Gastroesophageal sphincter (tissue), 3 donors: ENCODE data around the gene MICU1.

Experiments used
- POLR2A ChIP-seq, 2 donors: fragments of 450-650 bp; IDR thresholded peaks; one replicate each; pipeline ENCODE4 v1.6.1; 2017; ENCODE audit warnings: antibody characterized with exemption in 2 of 2, mild to moderate bottlenecking in 2 of 2, moderate library complexity in 1 of 2
- POLR2AphosphoS5 ChIP-seq: sonication (generic); formaldehyde crosslinking; IDR thresholded peaks from one replicate; pipeline ENCODE4 v1.6.1; 2017; ENCODE audit warnings: antibody characterized with exemption
- TF ChIP-seq, protein P1 (sequence below), 4 experiments: fragments of 200-600 bp in 2 of 4; fragments of 450-650 bp in 2 of 4; sonication (generic) in 1 of 4; IDR thresholded peaks; one replicate each; pipeline ENCODE4 v1.5.1; 2017 to 2019; ENCODE audit warnings: antibody characterized with exemption in 4 of 4, mild to moderate bottlenecking in 2 of 4, moderate library complexity in 2 of 4

GRCh38 chr10:72642318-72642717, 16.4 kb upstream of the MICU1 start:
- no peak for TF ChIP-seq POLR2A (IDR thresholded peaks at IDR 0.05)
- TF ChIP-seq, protein P1, sequence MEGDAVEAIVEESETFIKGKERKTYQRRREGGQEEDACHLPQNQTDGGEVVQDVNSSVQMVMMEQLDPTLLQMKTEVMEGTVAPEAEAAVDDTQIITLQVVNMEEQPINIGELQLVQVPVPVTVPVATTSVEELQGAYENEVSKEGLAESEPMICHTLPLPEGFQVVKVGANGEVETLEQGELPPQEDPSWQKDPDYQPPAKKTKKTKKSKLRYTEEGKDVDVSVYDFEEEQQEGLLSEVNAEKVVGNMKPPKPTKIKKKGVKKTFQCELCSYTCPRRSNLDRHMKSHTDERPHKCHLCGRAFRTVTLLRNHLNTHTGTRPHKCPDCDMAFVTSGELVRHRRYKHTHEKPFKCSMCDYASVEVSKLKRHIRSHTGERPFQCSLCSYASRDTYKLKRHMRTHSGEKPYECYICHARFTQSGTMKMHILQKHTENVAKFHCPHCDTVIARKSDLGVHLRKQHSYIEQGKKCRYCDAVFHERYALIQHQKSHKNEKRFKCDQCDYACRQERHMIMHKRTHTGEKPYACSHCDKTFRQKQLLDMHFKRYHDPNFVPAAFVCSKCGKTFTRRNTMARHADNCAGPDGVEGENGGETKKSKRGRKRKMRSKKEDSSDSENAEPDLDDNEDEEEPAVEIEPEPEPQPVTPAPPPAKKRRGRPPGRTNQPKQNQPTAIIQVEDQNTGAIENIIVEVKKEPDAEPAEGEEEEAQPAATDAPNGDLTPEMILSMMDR (IDR thresholded peaks at IDR 0.05), result no peak
- no peak for TF ChIP-seq POLR2AphosphoS5
